HG02610 (cell line): ENCODE data around the gene MNT.

Source experiments
- ATAC-seq: cut with Tn5 transposase; IDR thresholded peaks from one replicate; pipeline ENCODE4 v1.9.1; 2021; ENCODE audit warnings: mild to moderate bottlenecking, moderate library complexity; ENCODE audit not compliant: unreplicated experiment

The MNT gene

GRCh38 chr17:2335726-2336214 lies 65.1 kb downstream of the MNT start:
- ATAC-seq: no peak
